ENCODE data around the gene MIPOL1.
"Not testable (repeated sequence)": the region's sequence is repeated elsewhere in the genome, so short reads cannot be mapped to it uniquely, and the experiment has no call there.

MIPOL1 gene

DNA sequence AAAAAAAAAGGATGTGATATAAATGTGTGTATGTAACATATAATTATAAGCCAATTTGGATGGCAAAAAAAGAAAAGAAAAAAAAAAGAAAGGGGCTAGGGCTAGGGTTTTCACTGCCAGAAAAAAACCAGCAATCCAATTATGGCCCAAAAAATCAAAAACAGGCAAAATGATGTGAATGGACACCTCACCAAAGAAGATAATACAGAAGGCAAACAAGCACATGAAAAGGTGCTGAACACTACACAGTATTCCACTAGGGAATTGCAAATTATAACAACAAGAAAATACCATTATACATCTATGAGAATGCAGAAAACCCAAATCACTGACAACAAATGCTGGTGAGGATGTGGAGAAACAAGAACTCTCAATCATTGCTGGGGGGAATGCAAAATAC, 12.1 kb upstream of the MIPOL1 start:
- in situ Hi-C loops (cut with HindIII; ENCODE audit: low pct_ligation_motif_present, low sequenced_read_pairs): no loop called here
- TF ChIP-seq, protein P1, sequence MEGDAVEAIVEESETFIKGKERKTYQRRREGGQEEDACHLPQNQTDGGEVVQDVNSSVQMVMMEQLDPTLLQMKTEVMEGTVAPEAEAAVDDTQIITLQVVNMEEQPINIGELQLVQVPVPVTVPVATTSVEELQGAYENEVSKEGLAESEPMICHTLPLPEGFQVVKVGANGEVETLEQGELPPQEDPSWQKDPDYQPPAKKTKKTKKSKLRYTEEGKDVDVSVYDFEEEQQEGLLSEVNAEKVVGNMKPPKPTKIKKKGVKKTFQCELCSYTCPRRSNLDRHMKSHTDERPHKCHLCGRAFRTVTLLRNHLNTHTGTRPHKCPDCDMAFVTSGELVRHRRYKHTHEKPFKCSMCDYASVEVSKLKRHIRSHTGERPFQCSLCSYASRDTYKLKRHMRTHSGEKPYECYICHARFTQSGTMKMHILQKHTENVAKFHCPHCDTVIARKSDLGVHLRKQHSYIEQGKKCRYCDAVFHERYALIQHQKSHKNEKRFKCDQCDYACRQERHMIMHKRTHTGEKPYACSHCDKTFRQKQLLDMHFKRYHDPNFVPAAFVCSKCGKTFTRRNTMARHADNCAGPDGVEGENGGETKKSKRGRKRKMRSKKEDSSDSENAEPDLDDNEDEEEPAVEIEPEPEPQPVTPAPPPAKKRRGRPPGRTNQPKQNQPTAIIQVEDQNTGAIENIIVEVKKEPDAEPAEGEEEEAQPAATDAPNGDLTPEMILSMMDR (IDR thresholded peaks at IDR 0.05; ENCODE audit: low read depth, low read length, missing control alignments): no peak
- DNase-seq: no peak
- Histone ChIP-seq H3K36me3 (replicated peaks) (no peaks in the 10 kb centered on the region), H3K4me3 (ENCODE audit: low read depth, low read length) (no peak overlapping the region), H3K27ac (no peak overlapping the region), H3K27me3 (replicated peaks) (no peaks in the 10 kb centered on the region)

DNA sequence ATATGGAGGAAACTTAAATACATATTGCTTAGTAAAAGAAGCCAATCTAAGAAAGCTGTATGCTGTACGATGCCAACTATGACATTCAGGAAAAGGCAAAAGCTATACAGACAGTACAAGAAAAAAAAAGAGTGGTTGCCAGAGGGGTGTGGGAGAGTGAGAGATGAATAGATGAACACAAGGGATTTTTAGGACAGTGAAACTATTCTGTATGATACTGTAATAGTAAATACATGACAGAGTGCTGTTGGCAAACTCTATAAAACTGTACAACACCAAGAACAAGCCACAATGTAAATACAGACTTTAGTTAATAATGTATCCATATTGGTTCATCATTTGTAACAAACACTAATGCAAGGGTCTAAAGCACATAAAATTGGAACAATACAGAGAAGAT, 10.9 kb upstream of the MIPOL1 start:
- no peak for DNase-seq
- Histone ChIP-seq H3K36me3 (replicated peaks) (no peaks in the 10 kb centered on the region), H3K4me3 (ENCODE audit: low read depth, low read length) (no peak overlapping the region), H3K27ac (no peak overlapping the region), H3K27me3 (replicated peaks) (no peaks in the 10 kb centered on the region)
- in situ Hi-C loops (cut with HindIII; ENCODE audit: low pct_ligation_motif_present, low sequenced_read_pairs): no loop called here
- TF ChIP-seq, protein P1 (IDR thresholded peaks at IDR 0.05; ENCODE audit: low read depth, low read length, missing control alignments): no peak

DNA sequence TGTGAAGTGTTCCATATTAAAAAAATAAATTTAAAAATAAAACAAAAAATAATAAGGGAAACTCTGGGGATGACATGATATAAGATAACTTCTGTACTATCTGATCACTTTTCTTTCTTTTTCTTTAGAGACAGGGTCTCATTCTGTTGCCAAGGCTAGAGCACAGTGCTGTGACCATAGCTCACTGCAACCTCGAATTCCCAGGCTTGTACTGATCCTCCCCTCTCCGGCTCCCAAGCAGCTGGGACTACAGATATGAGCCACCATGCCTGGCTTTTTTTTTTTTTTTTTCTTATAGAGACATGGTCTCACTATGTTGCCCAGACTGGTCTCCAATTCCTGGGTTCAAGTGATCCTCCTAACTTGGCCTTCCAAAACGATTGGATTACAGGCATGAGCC, 10.4 kb upstream of the MIPOL1 start:
- in situ Hi-C loops (cut with HindIII; ENCODE audit: low pct_ligation_motif_present, low sequenced_read_pairs): no loop called here
- Histone ChIP-seq H3K27ac (no peak overlapping the region), H3K27me3 (replicated peaks) (no peaks in the 10 kb centered on the region), H3K4me3 (ENCODE audit: low read depth, low read length) (no peak overlapping the region), H3K36me3 (replicated peaks) (no peaks in the 10 kb centered on the region)
- TF ChIP-seq, protein P1 (IDR thresholded peaks at IDR 0.05; ENCODE audit: low read depth, low read length, missing control alignments): no peak
- DNase-seq: no peak

DNA sequence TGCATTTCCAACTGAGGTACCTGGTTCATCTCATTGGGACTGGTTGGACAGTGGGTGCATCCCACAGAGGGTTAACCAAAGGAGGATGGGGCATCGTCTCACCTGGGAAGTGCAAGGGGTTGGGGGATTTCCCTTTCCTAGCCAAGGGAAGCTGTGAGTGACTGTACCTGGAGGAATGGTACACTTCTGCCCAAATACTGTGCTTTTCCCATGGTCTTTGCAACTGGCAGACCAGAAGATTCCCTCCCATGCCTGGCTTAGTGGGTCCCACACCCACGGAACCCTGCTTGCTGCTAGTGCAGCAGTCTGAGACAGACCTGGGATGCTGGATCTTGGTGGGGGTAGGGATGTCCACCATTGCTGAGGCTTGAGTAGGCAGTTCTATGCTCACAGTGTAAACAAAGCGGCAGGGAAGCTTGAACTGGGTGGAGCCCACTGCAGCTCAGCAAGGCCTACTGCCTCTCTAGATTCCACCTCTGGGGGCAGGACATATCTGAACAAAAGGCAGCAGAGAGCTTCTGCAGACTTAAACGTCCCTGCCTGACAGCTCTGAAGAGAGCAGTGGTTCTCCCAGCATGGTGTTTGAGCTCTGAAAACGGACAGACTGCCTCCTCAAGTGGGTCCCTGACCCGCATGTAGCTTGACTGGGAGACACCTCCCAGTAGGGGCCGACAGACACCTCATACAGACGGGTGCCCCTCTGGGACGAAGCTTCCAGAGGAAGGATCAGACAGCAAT, 9.7 kb upstream of the MIPOL1 start:
- H3K27ac ChIP-seq; DNase-seq; H3K36me3 ChIP-seq (replicated peaks); in situ Hi-C loops (cut with HindIII; ENCODE audit: low pct_ligation_motif_present, low sequenced_read_pairs); H3K27me3 ChIP-seq (replicated peaks); H3K4me3 ChIP-seq (ENCODE audit: low read depth, low read length): not testable (repeated sequence)

DNA sequence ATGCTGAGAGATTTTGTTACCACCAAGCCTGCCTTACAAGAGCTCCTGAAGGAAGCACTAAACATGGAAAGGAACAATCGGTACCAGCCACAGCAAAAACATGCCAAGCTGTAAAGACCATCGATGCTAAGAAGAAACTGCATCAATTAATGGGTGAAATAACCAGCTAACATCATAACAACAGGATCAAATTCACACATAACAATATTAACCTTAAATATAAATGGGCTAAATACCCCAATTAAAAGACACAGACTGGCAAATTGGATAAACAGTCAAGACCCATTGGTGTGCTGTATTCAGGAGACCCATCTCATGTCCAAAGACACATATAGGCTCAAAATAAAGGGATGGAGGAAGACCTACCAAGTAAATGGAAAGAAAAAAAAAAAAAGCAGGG, 8.0 kb upstream of the MIPOL1 start:
- in situ Hi-C loops (cut with HindIII; ENCODE audit: low pct_ligation_motif_present, low sequenced_read_pairs); H3K27ac ChIP-seq; H3K4me3 ChIP-seq (ENCODE audit: low read depth, low read length); H3K36me3 ChIP-seq (replicated peaks); H3K27me3 ChIP-seq (replicated peaks); DNase-seq: not testable (repeated sequence)

DNA sequence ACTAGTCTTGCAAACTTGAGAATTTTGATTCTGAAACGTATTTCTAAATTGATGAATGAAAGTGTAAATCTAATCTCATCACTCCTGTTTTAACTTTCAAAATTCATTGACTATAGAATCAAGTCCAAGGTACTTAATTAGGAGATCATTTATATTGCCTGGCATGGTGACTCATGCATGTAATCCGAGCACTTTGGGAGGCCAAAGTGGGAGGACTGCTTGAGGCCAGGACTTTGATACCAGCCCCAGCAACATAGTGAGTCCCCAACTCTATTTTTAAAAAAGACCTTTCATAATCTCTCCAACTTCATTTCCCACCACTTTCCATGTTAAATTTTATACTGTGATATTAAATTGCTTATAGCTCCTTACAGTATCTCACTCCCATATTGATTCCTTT, 3.0 kb upstream of the MIPOL1 start:
- TF ChIP-seq, protein P1 (IDR thresholded peaks at IDR 0.05; ENCODE audit: low read depth, low read length, missing control alignments): no peak
- no peak overlapping the region for H3K27ac ChIP-seq

DNA sequence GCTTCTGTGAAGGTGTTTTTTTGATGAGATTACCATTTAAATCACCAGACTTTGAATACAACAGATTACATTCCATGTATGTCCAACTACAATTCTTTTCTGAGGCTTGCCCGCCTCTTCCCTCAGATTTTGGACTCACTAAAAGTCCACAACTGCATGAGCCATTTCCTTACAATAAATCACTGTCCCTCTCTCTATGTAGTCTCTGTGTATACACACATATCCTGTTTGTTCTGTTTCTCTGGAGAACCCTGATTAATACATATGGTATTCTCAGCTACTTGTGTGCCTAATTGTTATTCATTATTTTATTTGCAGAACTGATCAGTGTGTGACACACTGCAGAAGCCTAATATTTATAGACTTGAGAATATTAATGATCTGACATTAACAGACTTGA, 2.4 kb upstream of the MIPOL1 start:
- Histone ChIP-seq H3K27ac (no peak overlapping the region), H3K4me3 (ENCODE audit: low read depth, low read length) (no peak overlapping the region), H3K27me3 (replicated peaks) (no peaks in the 10 kb centered on the region), H3K36me3 (replicated peaks) (no peaks in the 10 kb centered on the region)
- DNase-seq: no peak
- in situ Hi-C loops (cut with HindIII; ENCODE audit: low pct_ligation_motif_present, low sequenced_read_pairs): no loop called here
- TF ChIP-seq, protein P1 (IDR thresholded peaks at IDR 0.05; ENCODE audit: low read depth, low read length, missing control alignments): no peak

More for the DNA sequence above, 3.0 kb upstream of the MIPOL1 start:
- Histone ChIP-seq H3K4me3 (ENCODE audit: low read depth, low read length) (no peak overlapping the region), H3K27me3 (replicated peaks) (no peaks in the 10 kb centered on the region), H3K36me3 (replicated peaks) (no peaks in the 10 kb centered on the region)
- DNase-seq: no peak
- in situ Hi-C loops (cut with HindIII; ENCODE audit: low pct_ligation_motif_present, low sequenced_read_pairs): no loop called here
